HEK293T (cell line): Measurements from ENCODE around the gene CIZ1.

Source experiments
- CTCF ChIA-PET: fragments of 350-600 bp; formaldehyde crosslinking; extraction: SDS; loops from one replicate; lab custom pipeline; 2021; ENCODE audit warnings: antibody characterized with exemption, inconsistent platforms; lab: Yijun Ruan, JAX
- POLR2A ChIA-PET: fragments of 350-600 bp; formaldehyde crosslinking; extraction: SDS; loops from one replicate; lab custom pipeline; 2020; ENCODE audit warnings: antibody characterized with exemption, inconsistent platforms; lab: Yijun Ruan, JAX
- DNase-seq: peaks from one replicate; pipeline ENCODE4 v3.0.0; 2012; ENCODE audit warnings: mixed read lengths; ENCODE audit errors: extremely low spot score
- ARNT ChIP-seq: fragments of 450-650 bp; IDR thresholded peaks from 2 replicates; pipeline ENCODE4 v1.6.1; 2017; ENCODE audit warnings: mild to moderate bottlenecking
- BHLHE40 ChIP-seq: fragments of 450-650 bp; IDR thresholded peaks from 2 replicates; pipeline ENCODE4 v1.6.1; 2016; ENCODE audit warnings: mild to moderate bottlenecking, moderate library complexity, borderline replicate concordance
- CTBP1 ChIP-seq: fragments of 450-650 bp; IDR thresholded peaks from 2 replicates; pipeline ENCODE4 v1.6.1; 2016; ENCODE audit warnings: borderline replicate concordance
- ELF4 ChIP-seq: fragments of 450-650 bp; IDR thresholded peaks from 2 replicates; pipeline ENCODE4 v1.6.1; 2017; ENCODE audit warnings: antibody characterized with exemption
- FOXA1 ChIP-seq: fragments of 450-650 bp; IDR thresholded peaks from 2 replicates; pipeline ENCODE4 v1.6.1; 2016; ENCODE audit warnings: mild to moderate bottlenecking
- FOXK2 ChIP-seq: fragments of 450-650 bp; IDR thresholded peaks from 2 replicates; pipeline ENCODE4 v1.6.1; 2016; ENCODE audit warnings: mild to moderate bottlenecking
- FOXM1 ChIP-seq: fragments of 450-650 bp; IDR thresholded peaks from 2 replicates; pipeline ENCODE4 v1.6.1; 2017; ENCODE audit warnings: mild to moderate bottlenecking, borderline replicate concordance
- HDGF ChIP-seq: fragments of 450-650 bp; IDR thresholded peaks from 2 replicates; pipeline ENCODE4 v1.6.1; 2017; ENCODE audit warnings: antibody characterized with exemption, borderline replicate concordance
- L3MBTL2 ChIP-seq: fragments of 450-650 bp; conservative IDR thresholded peaks from 2 replicates; pipeline ENCODE4 v1.6.1; 2016; ENCODE audit warnings: mild to moderate bottlenecking
- LEF1 ChIP-seq: fragments of 450-650 bp; IDR thresholded peaks from 2 replicates; pipeline ENCODE4 v1.6.1; 2017; ENCODE audit warnings: mild to moderate bottlenecking, borderline replicate concordance
- NFRKB ChIP-seq: fragments of 450-650 bp; IDR thresholded peaks from 2 replicates; pipeline ENCODE4 v1.6.1; 2016; ENCODE audit warnings: mild to moderate bottlenecking, moderate library complexity
- PKNOX1 ChIP-seq: fragments of 450-650 bp; IDR thresholded peaks from 2 replicates; pipeline ENCODE4 v1.6.1; 2016
- SP1 ChIP-seq: fragments of 450-650 bp; IDR thresholded peaks from 2 replicates; pipeline ENCODE4 v1.6.1; 2017
- SUZ12 ChIP-seq: fragments of 450-650 bp; IDR thresholded peaks from 2 replicates; pipeline ENCODE4 v1.6.1; 2016; ENCODE audit warnings: mild to moderate bottlenecking
- TARDBP ChIP-seq: fragments of 450-650 bp; IDR thresholded peaks from 2 replicates; pipeline ENCODE4 v1.6.1; 2016
- ZNF384 ChIP-seq: fragments of 450-650 bp; IDR thresholded peaks from 2 replicates; pipeline ENCODE4 v1.6.1; 2016

CIZ1 gene

GRCh38 chr9:128150594-128151308 is 40.6 kb downstream of the CIZ1 start:
- ChIA-PET CTCF (interaction anchor here (0.7 to 2.0 kb wide), 9 partner anchors 8 to 308 kb away, joined by 3 to 6 read pairs (median 3); no protein-coding TSS in a partner anchor), POLR2A (interaction anchor here (1.6 kb wide), 1 partner anchor 9 kb away, joined by 6 read pairs; the partner anchor contains the start of gene BBLN)
- TF ChIP-seq CTBP1, result no peak
- TF ChIP-seq ELF4, result no peak
- no peak for TF ChIP-seq L3MBTL2
- TF ChIP-seq FOXK2, result no peak
- no peak for TF ChIP-seq HDGF
- no peak for TF ChIP-seq SP1
- no peak for TF ChIP-seq LEF1
- DNase-seq, result peak; percentile 61

GRCh38 chr9:128149951-128150593 is 41.3 kb downstream of the CIZ1 start:
- CTCF ChIA-PET, result interaction anchor here (0.7 to 2.0 kb wide), 8 partner anchors 8 to 32 kb away, joined by 3 to 6 read pairs (median 3); no protein-coding TSS in a partner anchor

GRCh38 chr9:128149001-128149701 is 42.2 kb downstream of the CIZ1 start, which contains the start of gene LCN2:
Gene LCN2, plus strand, starts transcription at chr9:128149453. Its CDS starts 73 bp downstream, at chr9:128149526.
- ChIA-PET POLR2A (no interaction called here), CTCF (interaction anchor here (2.0 kb wide), 1 partner anchor 13 kb away, joined by 6 read pairs; no protein-coding TSS in a partner anchor)
- TF ChIP-seq SUZ12 (no peak), PKNOX1 (no peak), CTBP1 (no peak), ZNF384 (no peak), LEF1 (no peak), FOXA1 (no peak), L3MBTL2 (no peak), FOXK2 (no peak), BHLHE40 (no peak), ELF4 (no peak), SP1 (no peak), NFRKB (no peak), HDGF (no peak)
- DNase-seq, result no peak

More at GRCh38 chr9:128149951-128150593, 41.3 kb downstream of the CIZ1 start:
- no peak for TF ChIP-seq SUZ12
- no peak for TF ChIP-seq CTBP1
- TF ChIP-seq TARDBP, result no peak
- TF ChIP-seq LEF1, result no peak
- no peak for TF ChIP-seq ZNF384
- TF ChIP-seq ELF4, result no peak
- TF ChIP-seq FOXM1, result no peak
- TF ChIP-seq L3MBTL2, result no peak
- POLR2A ChIA-PET, result interaction anchor here (1.6 kb wide), 1 partner anchor 9 kb away, joined by 6 read pairs; the partner anchor contains the start of gene BBLN
- no peak for DNase-seq

- ChIA-PET POLR2A (no interaction called here), CTCF (no interaction called here)
Measured at GRCh38 chr9:128148509-128149000, 42.8 kb downstream of the CIZ1 start.

GRCh38 chr9:128146591-128147120 is 44.7 kb downstream of the CIZ1 start:
- no peak for DNase-seq
- CTCF ChIA-PET, result no interaction called here
- no peak for TF ChIP-seq PKNOX1
- TF ChIP-seq ARNT, result no peak
- no peak for TF ChIP-seq BHLHE40
- TF ChIP-seq HDGF, result no peak
- no peak for TF ChIP-seq TARDBP
- no peak for TF ChIP-seq FOXK2
- POLR2A ChIA-PET, result interaction anchor here (1.8 kb wide), 1 partner anchor 13 kb away, joined by 15 read pairs; the partner anchor contains the start of gene BBLN

More at GRCh38 chr9:128148509-128149000, 42.8 kb downstream of the CIZ1 start:
- no peak for DNase-seq
- TF ChIP-seq ZNF384, result no peak
- TF ChIP-seq L3MBTL2, result no peak
- TF ChIP-seq FOXK2, result no peak
- no peak for TF ChIP-seq PKNOX1
- TF ChIP-seq TARDBP, result no peak
